Natural killer cell (primary cell): ENCODE results near the gene GPER1. TPM values are rescaled to one million over a fixed set of nuclear protein-coding genes. Genes with fewer than 3 reads are reported as not detected.
A peak's percentile ranks its signal among the peaks of the same experiment; 100 is the strongest.

Source experiments
- ATAC-seq, 3 donors: fragments of 150-1000 bp in 2 of 3; fragments of 200-7000 bp in 1 of 3; cut with Tn5 transposase; 1 replicate in 1 of 3; 2 replicates in 2 of 3; pipeline ENCODE4 v1.10.0; 2021; ENCODE audit warnings: mild to moderate bottlenecking in 2 of 3, moderate library complexity in 2 of 3
- DNase-seq, 2 donors: peaks; one replicate each; pipeline versions ENCODE4 v3.0.0 to v3.0.0-alpha.2; 2013 to 2021; ENCODE audit warnings: mixed read lengths in 1 of 2
- H3K27ac ChIP-seq: one replicate; pipeline ENCODE4 v1.5.1; 2013; ENCODE audit warnings: mild to moderate bottlenecking, low read length
- H3K27me3 ChIP-seq: one replicate; pipeline ENCODE4 v1.6.1; 2013; ENCODE audit warnings: low read length; ENCODE audit not compliant: control insufficient read depth, insufficient read depth
- H3K36me3 ChIP-seq: one replicate; pipeline ENCODE4 v1.6.1; 2013; ENCODE audit warnings: low read length; ENCODE audit not compliant: control insufficient read depth, insufficient read depth
- H3K4me1 ChIP-seq: one replicate; pipeline ENCODE4 v1.6.1; 2013; ENCODE audit warnings: low read length; ENCODE audit not compliant: control insufficient read depth, insufficient read depth
- H3K4me3 ChIP-seq: one replicate; pipeline ENCODE4 v1.5.1; 2013; ENCODE audit warnings: low read length
- H3K9me3 ChIP-seq: one replicate; pipeline ENCODE4 v1.6.1; 2013; ENCODE audit warnings: low read length; ENCODE audit not compliant: control insufficient read depth, insufficient read depth
- H3K27ac Mint-ChIP-seq, 2 donors: one replicate each; pipeline ENCODE4 v1.8.0; 2022; ENCODE audit warnings: mild to moderate bottlenecking in 2 of 2, mixed read lengths in 2 of 2, moderate library complexity in 1 of 2
- H3K27me3 Mint-ChIP-seq, 2 donors: one replicate each; pipeline ENCODE4 v1.8.0; 2022; ENCODE audit warnings: low read depth in 2 of 2, mixed read lengths in 2 of 2
- H3K36me3 Mint-ChIP-seq: one replicate; pipeline ENCODE4 v1.8.0; 2022; ENCODE audit warnings: mixed read lengths
- H3K4me1 Mint-ChIP-seq, 2 donors: one replicate each; pipeline ENCODE4 v1.8.0; 2022; ENCODE audit warnings: mixed read lengths in 2 of 2
- H3K4me3 Mint-ChIP-seq: one replicate; pipeline ENCODE4 v1.8.0; 2022; ENCODE audit warnings: mild to moderate bottlenecking, moderate library complexity, mixed read lengths
- H3K9me3 Mint-ChIP-seq, 2 donors: one replicate each; pipeline ENCODE4 v1.8.0; 2022; ENCODE audit warnings: mixed read lengths in 2 of 2
- CTCF ChIP-seq: fragments of 200-600 bp; IDR thresholded peaks from one replicate; pipeline ENCODE4 v1.8.0; 2022; ENCODE audit warnings: antibody characterized with exemption
- WGBS: methylation state at CpG from one replicate; pipeline ENCODE4 v1.1.7; 2013; ENCODE audit warnings: missing lambda C conversion rate; ENCODE audit not compliant: insufficient coverage; 5-methylcytosine and 5-hydroxymethylcytosine counted together
- intact Hi-C: fragments of 100-400 bp; cut with micrococcal nuclease; formaldehyde crosslinking; loops from one replicate; pipeline ENCODE4 v1.14.2; 2022
- total RNA-seq, 4 donors: library from RNA; stranded (reverse); fragments of 120-200 nt in 1 of 4; gene quantifications; one replicate each; pipeline versions ENCODE4 v1.2.3 to v1.2.4, GENCODE V29; 2013 to 2022

Gene GPER1
- total RNA-seq, 3 donors from 2014 or later (not counting 1 experiment from before 2014, with no cell fraction given) = 0.25 to 0.26 TPM; not detected in 1

- H3K36me3 ChIP-seq = no peaks in the 10 kb centered on the region
- intact Hi-C loops = no loop called here
- no peak for TF ChIP-seq CTCF
- H3K27ac ChIP-seq = no peak overlapping the region
- H3K27ac Mint-ChIP-seq = no peak overlapping the region
- H3K4me1 Mint-ChIP-seq = peaks cover 19 to 45% of the 10 kb centered on the region in 2 donors
- ATAC-seq (no peak), DNase-seq (no peak)
- no peaks in the 10 kb centered on the region for H3K36me3 Mint-ChIP-seq
- H3K9me3 Mint-ChIP-seq = no peaks in the 10 kb centered on the region
- H3K27me3 ChIP-seq = peaks cover 2% of the 10 kb centered on the region
- 96% methylated on average over 62 of the region's 62 CpGs for WGBS
- H3K4me3 ChIP-seq = no peak overlapping the region
- no peaks in the 10 kb centered on the region for H3K9me3 ChIP-seq
- peaks cover 47% of the 10 kb centered on the region for H3K4me1 ChIP-seq
- H3K4me3 Mint-ChIP-seq = no peak overlapping the region
- H3K27me3 Mint-ChIP-seq = peaks cover 17 to 23% of the 10 kb centered on the region in 2 donors
Observed at GRCh38 chr7:1057416-1058291, 30.3 kb upstream of the GPER1 start.

DNA sequence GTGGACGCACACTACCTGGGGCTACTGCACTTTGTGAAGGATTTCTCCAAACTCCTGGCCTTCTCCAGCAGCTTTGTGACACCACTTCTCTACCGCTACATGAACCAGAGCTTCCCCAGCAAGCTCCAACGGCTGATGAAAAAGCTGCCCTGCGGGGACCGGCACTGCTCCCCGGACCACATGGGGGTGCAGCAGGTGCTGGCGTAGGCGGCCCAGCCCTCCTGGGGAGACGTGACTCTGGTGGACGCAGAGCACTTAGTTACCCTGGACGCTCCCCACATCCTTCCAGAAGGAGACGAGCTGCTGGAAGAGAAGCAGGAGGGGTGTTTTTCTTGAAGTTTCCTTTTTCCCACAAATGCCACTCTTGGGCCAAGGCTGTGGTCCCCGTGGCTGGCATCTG, 29.6 kb upstream of the GPER1 start:
- Histone ChIP-seq H3K27me3 (peaks cover 2% of the 10 kb centered on the region), H3K36me3 (no peaks in the 10 kb centered on the region), H3K27ac (no peak overlapping the region), H3K4me3 (no peak overlapping the region), H3K9me3 (no peaks in the 10 kb centered on the region), H3K4me1 (peaks cover 48% of the 10 kb centered on the region)
- H3K27ac Mint-ChIP-seq = peak overlapping the region in 1 of 2 donors; percentile 68
- DNase-seq = no peak
- no peak overlapping the region for H3K4me3 Mint-ChIP-seq
- TF ChIP-seq CTCF = no peak
- H3K36me3 Mint-ChIP-seq = no peaks in the 10 kb centered on the region
- WGBS = 91% methylated on average over 11 of the region's 13 CpGs
- ATAC-seq = no peak
- intact Hi-C loops = no loop called here
- H3K27me3 Mint-ChIP-seq = peaks cover 22 to 28% of the 10 kb centered on the region in 2 donors
- peaks cover 19 to 45% of the 10 kb centered on the region in 2 donors for H3K4me1 Mint-ChIP-seq
- H3K9me3 Mint-ChIP-seq = no peaks in the 10 kb centered on the region

- 42% methylated on average over 10 of the region's 10 CpGs for WGBS
- Mint-ChIP-seq H3K9me3 (no peaks in the 10 kb centered on the region), H3K36me3 (no peaks in the 10 kb centered on the region), H3K27me3 (peaks cover 27 to 33% of the 10 kb centered on the region in 2 donors), H3K4me3 (peak overlapping the region; percentile 61), H3K4me1 (peaks cover 19 to 45% of the 10 kb centered on the region in 2 donors), H3K27ac (peak overlapping the region; percentile 63 to 68)
- Histone ChIP-seq H3K9me3 (no peaks in the 10 kb centered on the region), H3K36me3 (no peaks in the 10 kb centered on the region), H3K27me3 (peaks cover 2% of the 10 kb centered on the region), H3K27ac (no peak overlapping the region), H3K4me3 (no peak overlapping the region), H3K4me1 (peaks cover 48% of the 10 kb centered on the region)
- intact Hi-C loops = no loop called here
- TF ChIP-seq CTCF = no peak
- DNase-seq = peak; percentile 37 to 44
- peak; percentile 66 to 90 (median 90) for ATAC-seq
Observed at GRCh38 chr7:1058821-1059199, 29.1 kb upstream of the GPER1 start.
